ENCODE data around the gene CACNA1C.

CACNA1C gene

DNA sequence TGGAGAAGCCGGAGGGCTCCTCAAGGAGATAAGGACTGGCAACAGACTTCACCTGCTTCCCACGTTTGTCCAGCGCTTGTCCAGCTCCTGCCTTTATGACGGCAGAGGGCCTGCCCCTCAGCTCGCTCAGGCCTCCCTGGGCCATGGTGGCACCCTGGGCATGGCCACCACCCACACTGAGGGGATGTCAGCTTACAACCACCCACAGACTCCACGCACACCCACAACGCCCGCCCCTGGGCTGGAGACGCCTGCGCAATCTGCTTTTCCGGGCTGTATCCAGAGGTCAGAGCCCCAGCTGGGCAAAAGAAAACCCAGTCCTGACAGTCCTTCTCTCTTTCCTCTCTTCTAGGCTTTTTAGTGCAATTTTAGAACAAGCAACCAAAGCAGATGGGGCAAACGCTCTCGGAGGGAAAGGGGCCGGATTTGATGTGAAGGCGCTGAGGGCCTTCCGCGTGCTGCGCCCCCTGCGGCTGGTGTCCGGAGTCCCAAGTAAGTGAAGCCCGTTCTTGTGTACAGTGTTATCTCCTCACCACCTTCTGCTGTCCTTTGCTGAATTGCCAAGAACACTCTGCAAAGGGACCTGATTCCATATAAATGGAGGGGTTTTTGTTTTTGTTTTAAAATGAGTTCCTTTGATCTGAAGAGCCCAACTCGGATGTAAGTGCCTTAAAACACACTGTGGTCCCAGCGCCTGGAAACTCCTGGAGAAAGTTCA lies 404.6 kb downstream of the CACNA1C start:
- DNase-seq (ENCODE audit: low read depth), result no peak
- no peak overlapping the region for H3K4me3 ChIP-seq (ENCODE audit: low read depth, low read length)
- no peak for TF ChIP-seq POLR2A (IDR thresholded peaks at IDR 0.05; ENCODE audit: extremely low read depth, insufficient read length)
- TF ChIP-seq, protein P1, sequence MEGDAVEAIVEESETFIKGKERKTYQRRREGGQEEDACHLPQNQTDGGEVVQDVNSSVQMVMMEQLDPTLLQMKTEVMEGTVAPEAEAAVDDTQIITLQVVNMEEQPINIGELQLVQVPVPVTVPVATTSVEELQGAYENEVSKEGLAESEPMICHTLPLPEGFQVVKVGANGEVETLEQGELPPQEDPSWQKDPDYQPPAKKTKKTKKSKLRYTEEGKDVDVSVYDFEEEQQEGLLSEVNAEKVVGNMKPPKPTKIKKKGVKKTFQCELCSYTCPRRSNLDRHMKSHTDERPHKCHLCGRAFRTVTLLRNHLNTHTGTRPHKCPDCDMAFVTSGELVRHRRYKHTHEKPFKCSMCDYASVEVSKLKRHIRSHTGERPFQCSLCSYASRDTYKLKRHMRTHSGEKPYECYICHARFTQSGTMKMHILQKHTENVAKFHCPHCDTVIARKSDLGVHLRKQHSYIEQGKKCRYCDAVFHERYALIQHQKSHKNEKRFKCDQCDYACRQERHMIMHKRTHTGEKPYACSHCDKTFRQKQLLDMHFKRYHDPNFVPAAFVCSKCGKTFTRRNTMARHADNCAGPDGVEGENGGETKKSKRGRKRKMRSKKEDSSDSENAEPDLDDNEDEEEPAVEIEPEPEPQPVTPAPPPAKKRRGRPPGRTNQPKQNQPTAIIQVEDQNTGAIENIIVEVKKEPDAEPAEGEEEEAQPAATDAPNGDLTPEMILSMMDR (IDR thresholded peaks at IDR 0.05; ENCODE audit: low read depth, low read length), result no peak
- TF ChIP-seq, protein P2, sequence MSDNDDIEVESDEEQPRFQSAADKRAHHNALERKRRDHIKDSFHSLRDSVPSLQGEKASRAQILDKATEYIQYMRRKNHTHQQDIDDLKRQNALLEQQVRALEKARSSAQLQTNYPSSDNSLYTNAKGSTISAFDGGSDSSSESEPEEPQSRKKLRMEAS (IDR thresholded peaks at IDR 0.05; ENCODE audit: low read depth, low read length), result no peak

DNA sequence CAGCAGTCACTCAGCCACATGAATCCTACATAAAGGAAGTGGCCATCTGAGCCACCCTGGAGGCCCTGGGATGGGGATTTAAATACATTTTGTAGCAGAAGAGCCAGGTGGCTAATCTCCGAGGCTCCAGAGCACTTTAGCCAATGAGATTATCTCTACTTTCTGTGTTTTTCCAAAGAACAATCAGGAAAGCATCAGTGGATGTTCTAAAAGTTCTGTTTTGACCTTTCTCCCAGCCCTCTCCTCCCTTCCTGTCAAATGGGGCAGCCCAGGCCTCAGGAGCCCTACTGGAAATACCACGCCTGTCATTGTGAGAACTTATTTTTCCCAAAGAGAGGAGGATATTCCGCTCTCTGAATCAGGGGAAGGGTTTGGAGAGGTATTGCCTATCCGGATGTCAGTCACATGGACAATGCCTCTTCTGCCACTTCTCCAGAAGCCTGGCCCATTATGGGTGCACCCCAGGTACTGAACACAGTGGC lies 405.2 kb downstream of the CACNA1C start:
- DNase-seq (ENCODE audit: low read depth), result no peak
- TF ChIP-seq POLR2A (IDR thresholded peaks at IDR 0.05; ENCODE audit: extremely low read depth, insufficient read length) (no peak), MYC (IDR thresholded peaks at IDR 0.05; ENCODE audit: low read depth, low read length) (no peak)
- TF ChIP-seq, protein P2 (IDR thresholded peaks at IDR 0.05; ENCODE audit: low read depth, low read length), result no peak
- TF ChIP-seq, protein P1 (IDR thresholded peaks at IDR 0.05; ENCODE audit: low read depth, low read length), result no peak
- no peak overlapping the region for H3K4me3 ChIP-seq (ENCODE audit: low read depth, low read length)

DNA sequence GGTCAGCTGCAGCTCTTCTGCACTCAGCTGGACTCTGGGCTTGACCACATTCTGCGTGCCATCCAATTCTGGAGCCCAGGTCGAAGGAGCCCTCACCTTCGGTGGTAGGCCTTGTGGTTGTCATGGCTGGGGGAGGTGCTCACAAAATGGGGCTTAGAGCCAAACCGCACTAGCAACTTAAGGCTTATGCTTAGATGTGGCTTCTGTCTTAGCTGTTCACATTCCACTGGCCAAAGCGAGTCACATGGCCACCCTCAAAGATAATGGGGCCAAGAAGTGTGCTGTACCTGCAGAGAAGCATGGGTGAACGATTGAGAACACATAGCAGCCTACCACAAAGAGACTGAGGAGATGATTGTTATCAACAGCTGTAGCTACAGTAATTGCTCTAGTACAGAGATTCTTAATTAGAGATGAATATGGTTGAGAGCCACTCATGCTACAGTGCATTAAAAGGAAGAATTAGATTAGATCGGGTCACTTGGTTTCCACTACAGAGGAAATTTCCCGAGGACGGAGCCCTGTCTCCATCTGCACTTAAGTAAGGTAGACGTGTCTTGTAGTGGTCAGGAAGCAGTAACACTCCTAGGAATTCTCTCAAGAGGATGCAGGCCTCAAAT lies 407.4 kb downstream of the CACNA1C start:
- no peak overlapping the region for H3K4me3 ChIP-seq (ENCODE audit: low read depth, low read length)
- TF ChIP-seq, protein P2 (IDR thresholded peaks at IDR 0.05; ENCODE audit: low read depth, low read length), result no peak
- TF ChIP-seq POLR2A (IDR thresholded peaks at IDR 0.05; ENCODE audit: extremely low read depth, insufficient read length), result no peak
- TF ChIP-seq, protein P1 (IDR thresholded peaks at IDR 0.05; ENCODE audit: low read depth, low read length), result no peak
- no peak for TF ChIP-seq MYC (IDR thresholded peaks at IDR 0.05; ENCODE audit: low read depth, low read length)
- DNase-seq (ENCODE audit: low read depth), result no peak

DNA sequence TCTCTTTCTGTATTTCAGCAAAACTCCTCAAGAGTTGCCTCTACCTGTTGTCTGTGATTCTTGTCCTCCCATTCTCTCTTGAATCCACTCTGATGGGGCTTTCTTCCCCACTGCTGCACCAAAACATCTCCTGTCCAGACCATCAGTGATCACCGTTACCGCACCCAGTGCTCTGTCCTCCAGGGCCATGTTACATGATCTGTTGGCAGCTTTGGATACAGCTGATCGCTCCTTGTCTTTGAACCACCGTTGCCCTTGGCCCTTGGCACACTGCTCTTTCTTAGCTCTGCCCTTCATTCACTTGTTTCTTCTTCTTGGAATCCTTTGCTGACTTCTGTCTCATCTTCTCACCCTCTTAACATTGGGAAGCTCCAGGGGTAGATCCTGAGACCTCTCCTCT lies 408.3 kb downstream of the CACNA1C start:
- DNase-seq (ENCODE audit: low read depth), result no peak
- H3K4me3 ChIP-seq (ENCODE audit: low read depth, low read length), result no peak overlapping the region
- TF ChIP-seq, protein P1 (IDR thresholded peaks at IDR 0.05; ENCODE audit: low read depth, low read length), result no peak
- TF ChIP-seq MYC (IDR thresholded peaks at IDR 0.05; ENCODE audit: low read depth, low read length), result no peak

DNA sequence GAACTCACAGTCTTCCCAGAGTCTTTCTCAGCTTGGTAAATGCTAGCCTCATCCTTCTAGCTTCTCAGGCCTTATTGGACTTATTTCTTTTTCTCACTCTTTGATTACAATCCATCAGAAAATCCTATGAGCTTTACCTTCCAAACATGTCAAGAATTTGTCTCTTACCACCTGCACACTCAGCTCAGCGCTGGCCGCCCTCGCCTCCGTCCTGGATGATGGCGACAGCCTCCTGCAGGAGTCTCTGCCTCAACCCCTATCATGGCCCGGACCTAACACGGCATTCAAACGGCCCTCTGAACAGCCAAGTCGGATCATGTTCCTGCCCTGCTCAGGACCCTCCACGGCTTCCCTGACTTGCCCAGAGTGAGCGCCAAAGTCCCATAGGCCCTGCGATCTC lies 408.9 kb downstream of the CACNA1C start:
- DNase-seq (ENCODE audit: low read depth), result no peak
- H3K4me3 ChIP-seq (ENCODE audit: low read depth, low read length), result no peak overlapping the region
- no peak for TF ChIP-seq POLR2A (IDR thresholded peaks at IDR 0.05; ENCODE audit: extremely low read depth, insufficient read length)
- TF ChIP-seq, protein P1 (IDR thresholded peaks at IDR 0.05; ENCODE audit: low read depth, low read length), result no peak
- TF ChIP-seq, protein P2 (IDR thresholded peaks at IDR 0.05; ENCODE audit: low read depth, low read length), result no peak
- TF ChIP-seq MYC (IDR thresholded peaks at IDR 0.05; ENCODE audit: low read depth, low read length), result no peak
